Fibroblast of villous mesenchyme (primary cell): ENCODE results near the gene NOX1. TPM values are rescaled to one million over a fixed set of nuclear protein-coding genes. Genes with fewer than 3 reads are reported as not detected.
"Not testable (repeated sequence)": the region's sequence is repeated elsewhere in the genome, so short reads cannot be mapped to it uniquely, and the experiment has no call there.

Experiments
- DNase-seq: peaks from one replicate; pipeline ENCODE4 v3.0.0-alpha.2; 2010; ENCODE audit warnings: low read depth
- H3K4me3 ChIP-seq: 2 replicates; pipeline ENCODE4 v1.5.1; 2011; ENCODE audit warnings: low read depth, mild to moderate bottlenecking, low read length
- total RNA-seq: library from RNA; depleted of rRNA; stranded (reverse); fragments of >200 nt; gene quantifications from 2 replicates; pipeline ENCODE4 v1.2.3, GENCODE V29; 2012
- TF ChIP-seq, protein P1 (sequence below): IDR thresholded peaks from 2 replicates; pipeline ENCODE4 v1.5.1; 2012; ENCODE audit warnings: low read depth, mild to moderate bottlenecking, low read length; ENCODE audit not compliant: insufficient read depth

The NOX1 gene
- total RNA-seq, 1 donor: under 0.01 TPM

DNA sequence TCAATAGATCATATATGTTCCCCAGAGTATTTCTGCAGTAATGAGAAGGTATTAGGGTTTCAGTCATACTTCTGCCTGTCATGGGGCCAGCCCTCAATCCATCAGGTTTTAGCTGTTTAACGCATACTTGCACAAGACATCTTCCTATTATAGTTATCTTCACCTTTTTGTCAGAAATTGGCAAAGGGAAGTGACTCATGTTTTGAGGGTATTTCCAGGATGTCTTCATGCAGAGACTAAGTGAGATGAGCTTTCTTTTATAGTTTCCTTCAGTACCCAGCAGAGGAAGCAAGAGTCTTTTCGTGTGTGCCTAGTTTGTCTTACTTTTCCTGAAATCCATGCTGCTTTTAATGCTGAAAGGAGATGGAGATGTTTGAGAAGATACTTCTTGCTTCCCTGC, 44.4 kb downstream of the NOX1 start:
- TF ChIP-seq, protein P1, sequence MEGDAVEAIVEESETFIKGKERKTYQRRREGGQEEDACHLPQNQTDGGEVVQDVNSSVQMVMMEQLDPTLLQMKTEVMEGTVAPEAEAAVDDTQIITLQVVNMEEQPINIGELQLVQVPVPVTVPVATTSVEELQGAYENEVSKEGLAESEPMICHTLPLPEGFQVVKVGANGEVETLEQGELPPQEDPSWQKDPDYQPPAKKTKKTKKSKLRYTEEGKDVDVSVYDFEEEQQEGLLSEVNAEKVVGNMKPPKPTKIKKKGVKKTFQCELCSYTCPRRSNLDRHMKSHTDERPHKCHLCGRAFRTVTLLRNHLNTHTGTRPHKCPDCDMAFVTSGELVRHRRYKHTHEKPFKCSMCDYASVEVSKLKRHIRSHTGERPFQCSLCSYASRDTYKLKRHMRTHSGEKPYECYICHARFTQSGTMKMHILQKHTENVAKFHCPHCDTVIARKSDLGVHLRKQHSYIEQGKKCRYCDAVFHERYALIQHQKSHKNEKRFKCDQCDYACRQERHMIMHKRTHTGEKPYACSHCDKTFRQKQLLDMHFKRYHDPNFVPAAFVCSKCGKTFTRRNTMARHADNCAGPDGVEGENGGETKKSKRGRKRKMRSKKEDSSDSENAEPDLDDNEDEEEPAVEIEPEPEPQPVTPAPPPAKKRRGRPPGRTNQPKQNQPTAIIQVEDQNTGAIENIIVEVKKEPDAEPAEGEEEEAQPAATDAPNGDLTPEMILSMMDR: no peak
- no peak overlapping the region for H3K4me3 ChIP-seq
- DNase-seq: peak; percentile 17

DNA sequence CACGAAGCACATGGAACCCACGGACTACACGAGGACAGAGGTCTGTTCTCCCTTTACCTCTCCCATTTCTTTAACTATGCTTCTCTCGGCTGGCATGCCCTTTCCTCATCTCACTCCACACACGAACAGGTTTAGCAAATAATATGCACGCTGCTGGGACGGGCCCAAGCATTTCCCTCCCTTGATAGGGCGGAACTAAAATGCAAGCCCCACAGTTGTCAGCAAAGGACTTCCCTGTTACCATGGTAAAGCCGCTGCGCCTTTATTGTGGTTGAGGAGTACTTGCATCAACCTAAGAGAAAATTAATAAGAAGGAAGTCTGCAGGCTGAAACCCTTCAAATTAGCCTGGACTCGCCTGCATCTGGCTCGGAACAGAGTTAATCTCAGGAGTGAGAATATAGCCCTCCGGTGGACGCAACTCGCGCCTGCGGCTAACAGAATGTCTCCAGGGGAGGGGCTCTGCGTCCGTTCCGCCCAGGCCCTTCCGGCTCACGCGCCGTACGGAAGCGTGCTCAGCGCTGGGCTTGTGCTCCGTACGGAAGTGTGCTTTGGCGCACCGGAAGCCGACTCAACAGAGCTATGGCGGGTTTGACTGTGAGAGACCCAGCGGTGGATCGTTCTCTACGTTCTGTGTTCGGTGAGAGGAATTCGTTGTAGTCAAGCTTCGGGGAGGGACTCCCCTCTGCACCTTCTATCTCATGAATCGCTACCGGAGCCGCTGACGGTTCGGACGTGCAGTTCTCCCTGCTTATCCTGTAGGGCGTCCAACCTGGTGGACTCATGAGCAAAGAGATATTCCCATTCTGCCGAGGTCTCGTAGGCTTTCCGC, 54.1 kb downstream of the NOX1 start, which contains the start of gene CSTF2:
Gene CSTF2, plus strand, starts transcription at position 555 of the 830 bp plus-strand sequence. Its CDS starts 26 bp downstream, at position 581.
- DNase-seq: peak; percentile 81
- TF ChIP-seq, protein P1: no peak
- peak within 1 kb of the TSS; percentile 82 for H3K4me3 ChIP-seq

DNA sequence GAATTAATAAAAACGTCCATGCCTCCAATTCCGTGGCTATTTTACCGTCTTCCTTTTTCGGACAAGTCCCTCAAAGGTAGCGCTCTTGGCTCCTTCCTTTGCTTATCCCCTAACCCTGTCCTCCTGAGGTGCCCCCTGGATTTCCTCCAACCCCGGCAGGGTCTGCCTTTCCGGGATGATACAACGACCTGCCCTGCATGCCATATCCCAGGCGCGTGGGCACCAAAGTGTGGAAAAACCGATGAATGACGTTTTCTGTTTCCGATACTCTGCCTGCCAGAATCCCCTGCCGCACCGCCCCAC, 54.7 kb downstream of the NOX1 start:
- no peak for DNase-seq
- TF ChIP-seq, protein P1: no peak
- peak overlapping the region; percentile 82 for H3K4me3 ChIP-seq

DNA sequence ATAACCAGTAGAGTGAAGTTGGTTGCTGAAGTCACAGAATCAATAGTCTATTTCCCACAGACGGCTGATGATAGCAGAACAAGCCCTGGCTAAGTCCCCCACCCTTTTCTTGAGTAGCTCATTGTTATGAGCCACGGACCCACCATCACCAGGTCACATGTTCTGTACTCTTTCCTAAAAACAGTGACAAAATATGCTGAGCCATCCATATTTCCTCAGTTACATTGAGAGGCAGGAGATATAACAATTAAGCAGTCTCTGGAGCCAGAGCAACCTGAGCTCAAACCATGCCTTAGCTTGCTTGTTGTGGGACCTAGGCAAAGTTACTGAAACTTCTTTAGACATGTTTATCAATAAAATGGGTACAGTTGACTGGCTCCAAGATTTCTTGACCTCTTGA, 56.8 kb downstream of the NOX1 start:
- DNase-seq: no peak
- no peak overlapping the region for H3K4me3 ChIP-seq
- TF ChIP-seq, protein P1: no peak

DNA sequence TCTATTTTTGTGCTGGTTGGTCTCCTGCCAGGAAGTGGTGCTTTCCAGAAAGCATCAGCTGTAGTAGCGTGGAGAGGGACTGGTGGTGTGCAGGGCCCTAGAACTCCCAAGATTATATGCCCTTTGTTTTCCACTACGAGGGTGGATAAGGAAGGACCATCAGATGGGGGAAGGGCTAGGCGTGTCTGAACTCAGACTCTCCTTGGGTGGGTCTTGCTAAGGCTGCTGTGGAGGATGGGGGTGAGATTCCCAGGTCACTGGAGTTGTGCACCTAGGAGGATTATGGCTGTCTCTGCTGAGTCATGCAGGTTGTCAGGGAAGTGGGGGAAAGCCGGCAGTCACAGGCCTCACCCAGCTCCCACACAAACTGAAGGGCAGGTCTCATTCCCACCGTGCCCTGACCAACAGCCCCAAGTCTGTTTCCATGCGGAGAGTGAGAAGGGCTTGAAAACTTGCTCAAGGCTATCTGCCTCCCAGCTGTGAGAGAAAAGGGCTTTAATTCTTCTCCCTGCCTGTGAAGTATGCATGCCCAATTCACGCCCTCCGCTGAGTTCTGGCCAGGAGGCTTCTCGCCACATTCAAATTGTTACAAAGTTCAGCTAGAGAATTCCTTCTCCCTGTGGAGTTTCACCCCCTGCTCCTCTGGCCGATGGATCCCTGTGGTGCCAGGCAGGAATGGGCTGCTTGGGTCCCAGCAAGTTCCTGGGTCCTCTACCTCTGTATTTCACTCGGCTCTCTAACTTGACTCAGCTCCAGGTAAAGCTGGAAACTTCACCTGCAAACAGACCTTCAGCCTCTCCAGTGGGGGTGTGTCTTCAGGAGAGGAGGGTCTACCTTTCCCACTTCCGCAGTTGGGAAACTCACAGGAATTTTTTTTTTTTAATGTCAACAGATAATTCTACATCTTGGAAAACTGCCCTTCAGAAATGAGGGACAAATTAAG, 61.7 kb downstream of the NOX1 start:
- H3K4me3 ChIP-seq: no peak overlapping the region
- no peak for DNase-seq
- TF ChIP-seq, protein P1: no peak

DNA sequence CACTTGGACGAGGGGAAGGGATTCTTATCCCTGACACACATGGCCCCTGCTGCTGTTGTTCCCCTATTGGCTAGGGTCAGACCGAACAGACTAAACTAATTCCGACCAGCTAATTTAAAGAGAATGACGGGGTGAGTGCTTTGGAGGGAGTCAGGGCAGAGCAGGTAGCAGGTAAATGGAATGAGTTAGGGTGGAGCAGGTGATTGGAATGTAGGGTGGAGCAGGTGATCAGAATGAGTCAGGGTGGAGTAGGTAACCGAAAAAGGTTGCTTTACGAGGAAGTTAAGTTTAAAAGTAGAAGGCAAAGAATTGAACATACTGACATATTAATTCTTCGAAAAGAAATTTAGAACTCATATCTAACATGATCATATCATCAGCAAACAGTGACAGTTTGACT, 65.9 kb downstream of the NOX1 start:
- not testable (repeated sequence) for H3K4me3 ChIP-seq, DNase-seq

DNA sequence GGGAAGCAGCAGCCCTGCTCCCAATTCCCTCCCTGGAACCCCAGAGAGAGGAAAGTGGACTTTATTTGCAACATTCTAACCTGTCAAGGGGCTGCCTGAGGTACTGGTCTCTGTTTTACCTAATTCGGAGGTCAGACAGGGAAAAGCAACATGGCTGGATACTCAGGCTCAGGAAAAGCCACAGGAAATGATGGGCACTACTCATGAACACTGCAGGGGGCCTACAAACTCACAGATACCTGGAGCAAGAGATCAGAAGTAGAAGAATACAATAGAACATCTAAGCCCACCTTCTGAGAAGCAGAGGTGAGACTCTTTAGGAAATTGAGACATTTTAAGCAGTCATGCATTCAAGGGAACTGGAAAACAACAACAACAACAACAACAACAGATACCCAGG, 69.4 kb downstream of the NOX1 start:
- no peak for DNase-seq
- TF ChIP-seq, protein P1: no peak
- no peak overlapping the region for H3K4me3 ChIP-seq
